IMR-90 (cell line): Measurements from ENCODE around the gene HSD17B3. TPM values are rescaled to one million over a fixed set of nuclear protein-coding genes. Genes with fewer than 3 reads are reported as not detected.

Experiments
- ATAC-seq: fragments of 200-7000 bp; cut with Tn5 transposase; 2 replicates; pipeline ENCODE4 v1.9.1; 2020; ENCODE audit warnings: low read depth, mild to moderate bottlenecking, moderate library complexity
- BruUV-seq: library from RNA; stranded (reverse); fragments of 400-500 nt; replicated peaks from 2 replicates; lab custom pipeline; 2021; lab: Mats Ljungman, UMichigan
- CTCF ChIA-PET: fragments of 300-600 bp; formaldehyde crosslinking; extraction: SDS; loops from one replicate; lab custom pipeline; 2021; ENCODE audit warnings: antibody characterized with exemption; lab: Yijun Ruan, JAX
- POLR2A ChIA-PET: fragments of 300-600 bp; sonication (Branson Sonifier 250); formaldehyde crosslinking; loops from one replicate; lab custom pipeline; 2022; ENCODE audit warnings: antibody characterized with exemption; ENCODE audit not compliant: unreplicated experiment; lab: Charles Lee
- DNase-seq: peaks from one replicate; pipeline ENCODE4 v3.0.0; 2013
- H2AFZ ChIP-seq: replicated peaks from 2 replicates; pipeline ENCODE3; 2013; ENCODE audit warnings: low read length, mild to moderate bottlenecking; ENCODE audit not compliant: poor library complexity
- H2AK5ac ChIP-seq: 2 replicates; pipeline ENCODE4 v1.6.1; 2013; ENCODE audit warnings: low read depth, low read length, inconsistent platforms
- H2AK9ac ChIP-seq: replicated peaks from 2 replicates; pipeline ENCODE3; 2013; ENCODE audit warnings: mild to moderate bottlenecking, low read depth, low read length, moderate library complexity; ENCODE audit not compliant: poor library complexity
- H2BK120ac ChIP-seq: 2 replicates; pipeline ENCODE4 v1.6.1; 2013; ENCODE audit warnings: low read depth, low read length, inconsistent platforms
- H2BK15ac ChIP-seq: 3 replicates; pipeline ENCODE4 v1.6.1; 2013; ENCODE audit warnings: low read depth, low read length, inconsistent platforms
- H2BK20ac ChIP-seq: 2 replicates; pipeline ENCODE4 v1.6.1; 2013; ENCODE audit warnings: low read depth, mild to moderate bottlenecking, inconsistent platforms, low read length, moderate library complexity
- H2BK5ac ChIP-seq: 2 replicates; pipeline ENCODE4 v1.6.1; 2013; ENCODE audit warnings: mild to moderate bottlenecking, low read depth, low read length, inconsistent platforms; ENCODE audit not compliant: poor library complexity, severe bottlenecking
- H3K14ac ChIP-seq: replicated peaks from 2 replicates; pipeline ENCODE4 v1.6.1; 2013; ENCODE audit warnings: low read depth, low read length, inconsistent platforms
- H3K18ac ChIP-seq: 2 replicates; pipeline ENCODE4 v1.6.1; 2013; ENCODE audit warnings: low read depth, low read length, control low read depth
- H3K23ac ChIP-seq: 2 replicates; pipeline ENCODE4 v1.6.1; 2013; ENCODE audit warnings: low read depth, low read length, inconsistent platforms
- H3K27ac ChIP-seq: 2 replicates; pipeline ENCODE4 v1.5.1; 2013; ENCODE audit warnings: mild to moderate bottlenecking, control low read depth, low read length; ENCODE audit not compliant: insufficient read depth
- H3K27me3 ChIP-seq: 2 replicates; pipeline ENCODE4 v1.6.1; 2013; ENCODE audit warnings: low read length; ENCODE audit not compliant: control insufficient read depth, insufficient read depth
- H3K36me3 ChIP-seq: 2 replicates; pipeline ENCODE4 v1.6.1; 2013; ENCODE audit warnings: low read length, mixed read lengths; ENCODE audit not compliant: control insufficient read depth, insufficient read depth
- H3K4ac ChIP-seq: 2 replicates; pipeline ENCODE4 v1.6.1; 2013; ENCODE audit warnings: low read depth, low read length, inconsistent platforms
- H3K4me1 ChIP-seq: 2 replicates; pipeline ENCODE4 v1.6.1; 2013; ENCODE audit warnings: low read length, mixed read lengths; ENCODE audit not compliant: control insufficient read depth, insufficient read depth
- H3K4me2 ChIP-seq: 2 replicates; pipeline ENCODE4 v1.6.1; 2013; ENCODE audit warnings: low read depth, mild to moderate bottlenecking, control low read depth, low read length, moderate library complexity
- H3K4me3 ChIP-seq: 2 replicates; pipeline ENCODE4 v1.5.1; 2013; ENCODE audit warnings: low read depth, mild to moderate bottlenecking, control low read depth, low read length, moderate library complexity; ENCODE audit not compliant: insufficient read depth
- H3K56ac ChIP-seq: 2 replicates; pipeline ENCODE4 v1.6.1; 2013; ENCODE audit warnings: low read length, inconsistent platforms; ENCODE audit not compliant: insufficient read depth; ENCODE audit errors: extremely low read depth
- H3K79me1 ChIP-seq, 2 experiments: 2 replicates each; pipeline ENCODE4 v1.6.1; 2013; ENCODE audit warnings: low read length in 2 of 2, inconsistent platforms in 1 of 2, low read depth in 1 of 2
- H3K9ac ChIP-seq: 2 replicates; pipeline ENCODE4 v1.6.1; 2013; ENCODE audit warnings: low read depth, low read length, control low read depth
- H3K9me1 ChIP-seq: 2 replicates; pipeline ENCODE4 v1.6.1; 2013; ENCODE audit warnings: low read length, inconsistent platforms; ENCODE audit not compliant: insufficient read depth
- H3K9me3 ChIP-seq: 2 replicates; pipeline ENCODE4 v1.6.1; 2013; ENCODE audit warnings: low read length; ENCODE audit not compliant: control insufficient read depth, insufficient read depth
- H4K20me1 ChIP-seq: 2 replicates; pipeline ENCODE4 v1.6.1; 2013; ENCODE audit warnings: low read length, inconsistent platforms; ENCODE audit not compliant: insufficient read depth
- H4K5ac ChIP-seq: 2 replicates; pipeline ENCODE4 v1.6.1; 2013; ENCODE audit warnings: mild to moderate bottlenecking, low read depth, low read length, control low read depth
- H4K8ac ChIP-seq, 2 experiments: 2 replicates each; pipeline ENCODE4 v1.6.1; 2013; ENCODE audit warnings: low read depth in 2 of 2, low read length in 2 of 2, control low read depth in 1 of 2, inconsistent platforms in 1 of 2
- H4K91ac ChIP-seq: 2 replicates; pipeline ENCODE4 v1.6.1; 2013; ENCODE audit warnings: low read depth, low read length, inconsistent platforms; ENCODE audit not compliant: insufficient read depth
- POLR2A ChIP-seq: IDR thresholded peaks from 2 replicates; pipeline ENCODE4 v1.6.1; 2012; ENCODE audit warnings: mild to moderate bottlenecking, low read depth, low read length
- RAD21 ChIP-seq: IDR thresholded peaks from 2 replicates; pipeline ENCODE4 v1.6.1; 2012; ENCODE audit warnings: low read length, improper control_type of control experiment
- RCOR1 ChIP-seq: IDR thresholded peaks from 2 replicates; pipeline ENCODE4 v1.6.1; 2012; ENCODE audit warnings: mild to moderate bottlenecking, low read length, improper control_type of control experiment; ENCODE audit not compliant: insufficient replicate concordance
- SMC3 ChIP-seq: fragments of 150-350 bp; IDR thresholded peaks from 2 replicates; pipeline ENCODE4 v1.6.1; 2016; ENCODE audit warnings: low read depth, mild to moderate bottlenecking, antibody characterized with exemption, low read length, moderate library complexity
- WGBS, 2 experiments: methylation state at CpG; one replicate each; pipeline versions ENCODE4 v1.1.5 to v1.1.7; 2013; ENCODE audit warnings: missing lambda C conversion rate in 2 of 2; ENCODE audit not compliant: insufficient read length in 1 of 2; ENCODE audit errors: extremely low coverage in 2 of 2; 5-methylcytosine and 5-hydroxymethylcytosine counted together
- dilution Hi-C: fragments of 300-500 bp; cut with HindIII; formaldehyde crosslinking; loops from one replicate; pipeline ENCODE4 v1.14.3; 2018; ENCODE audit warnings: low sequenced_read_pairs; ENCODE audit not compliant: unreplicated experiment
- in situ Hi-C: fragments of 300-500 bp; cut with MboI; formaldehyde crosslinking; loops from 3 replicates; pipeline ENCODE4 v1.14.3; 2019; ENCODE audit warnings: low sequenced_read_pairs, inconsistent platforms, mixed read lengths
- intact Hi-C: fragments of 100-400 bp; cut with micrococcal nuclease; formaldehyde crosslinking; loops from 2 replicates; pipeline ENCODE4 v1.10.0; 2022
- polyA plus RNA-seq, 3 experiments: library from polyadenylated mRNA; depleted of rRNA; stranded (reverse); fragments of >200 nt; gene quantifications; 2 replicates each; pipeline ENCODE4 v1.2.3, GENCODE V29; 2012; ENCODE audit warnings: low replicate concordance in 1 of 3
- total RNA-seq: library from RNA; depleted of rRNA; stranded (reverse); fragments of >200 nt; gene quantifications from 2 replicates; pipeline ENCODE4 v1.2.3, GENCODE V29; 2012
- TF ChIP-seq, protein P1 (sequence below): conservative IDR thresholded peaks from 2 replicates; pipeline ENCODE4 v1.5.1; 2012; ENCODE audit warnings: mild to moderate bottlenecking, low read depth, low read length, improper control_type of control experiment

The HSD17B3 gene
- total and polyA plus RNA-seq, 2 of the 4 experiments (the other 2 are of a cell fraction), result 0.18 TPM; not detected in 1

GRCh38 chr9:96232539-96233241 is 69.3 kb downstream of the HSD17B3 start:
- H3K9ac ChIP-seq, result no peak overlapping the region
- peak; percentile 67 for TF ChIP-seq SMC3
- TF ChIP-seq RCOR1, result no peak
- TF ChIP-seq POLR2A, result no peak
- TF ChIP-seq, protein P1, sequence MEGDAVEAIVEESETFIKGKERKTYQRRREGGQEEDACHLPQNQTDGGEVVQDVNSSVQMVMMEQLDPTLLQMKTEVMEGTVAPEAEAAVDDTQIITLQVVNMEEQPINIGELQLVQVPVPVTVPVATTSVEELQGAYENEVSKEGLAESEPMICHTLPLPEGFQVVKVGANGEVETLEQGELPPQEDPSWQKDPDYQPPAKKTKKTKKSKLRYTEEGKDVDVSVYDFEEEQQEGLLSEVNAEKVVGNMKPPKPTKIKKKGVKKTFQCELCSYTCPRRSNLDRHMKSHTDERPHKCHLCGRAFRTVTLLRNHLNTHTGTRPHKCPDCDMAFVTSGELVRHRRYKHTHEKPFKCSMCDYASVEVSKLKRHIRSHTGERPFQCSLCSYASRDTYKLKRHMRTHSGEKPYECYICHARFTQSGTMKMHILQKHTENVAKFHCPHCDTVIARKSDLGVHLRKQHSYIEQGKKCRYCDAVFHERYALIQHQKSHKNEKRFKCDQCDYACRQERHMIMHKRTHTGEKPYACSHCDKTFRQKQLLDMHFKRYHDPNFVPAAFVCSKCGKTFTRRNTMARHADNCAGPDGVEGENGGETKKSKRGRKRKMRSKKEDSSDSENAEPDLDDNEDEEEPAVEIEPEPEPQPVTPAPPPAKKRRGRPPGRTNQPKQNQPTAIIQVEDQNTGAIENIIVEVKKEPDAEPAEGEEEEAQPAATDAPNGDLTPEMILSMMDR, result peak; percentile 81
- peak; percentile 72 for TF ChIP-seq RAD21
- H3K4me2 ChIP-seq, result no peak overlapping the region; the same call in 1 of the 2 replicates
- CTCF ChIA-PET, result interaction anchor here (0.6 to 2.2 kb wide), 10 partner anchors 11 to 434 kb away, joined by 3 to 8 read pairs (median 3); no protein-coding TSS in a partner anchor
- no peaks in the 10 kb centered on the region for H3K9me1 ChIP-seq
- no peaks in the 10 kb centered on the region for H3K4me1 ChIP-seq
- H2BK5ac ChIP-seq, result no peak overlapping the region
- in situ Hi-C loops (loop anchor here (10.0 kb wide), 1 partner anchor 442 kb away; no protein-coding TSS in a partner anchor), dilution Hi-C loops (no loop called here), intact Hi-C loops (loop anchor here (1.0 kb wide), 2 partner anchors 85 to 435 kb away; no protein-coding TSS in a partner anchor)
- ATAC-seq (peak; percentile 97), DNase-seq (peak; percentile 56)
- H2AK9ac ChIP-seq, result no peak overlapping the region
- no TSS peak for BruUV-seq
- H3K9me3 ChIP-seq, result peaks cover 4% of the 10 kb centered on the region
- H3K79me1 ChIP-seq, result no peaks in the 10 kb centered on the region
- H3K4ac ChIP-seq, result no peak overlapping the region
- no peak overlapping the region for H4K5ac ChIP-seq
- H4K20me1 ChIP-seq, result no peaks in the 10 kb centered on the region
- H2BK20ac ChIP-seq, result no peak overlapping the region
- no peak overlapping the region for H4K91ac ChIP-seq
- H3K56ac ChIP-seq, result no peak overlapping the region
- H2BK15ac ChIP-seq, result no peak overlapping the region
- no peak overlapping the region for H3K14ac ChIP-seq
- H3K36me3 ChIP-seq, result no peaks in the 10 kb centered on the region
- H2AK5ac ChIP-seq, result no peak overlapping the region
- POLR2A ChIA-PET, result no interaction called here
- H3K27ac ChIP-seq, result no peak overlapping the region
- no peak overlapping the region for H3K18ac ChIP-seq
- WGBS, 2 experiments, result no CpG with 5 or more reads among the region's 14 CpGs
- no peak overlapping the region for H4K8ac ChIP-seq
- H2BK120ac ChIP-seq, result no peak overlapping the region
- no peak overlapping the region for H3K4me3 ChIP-seq
- peaks cover 14% of the 10 kb centered on the region for H3K27me3 ChIP-seq
- H2AFZ ChIP-seq, result peak overlapping the region; percentile 24
- H3K23ac ChIP-seq, result no peak overlapping the region
